Esophagus muscularis mucosa (tissue), 4 donors: ENCODE measurements around the gene FYB1. TPM values are rescaled to one million over a fixed set of nuclear protein-coding genes. Genes with fewer than 3 reads are reported as not detected.

Source experiments
- DNase-seq: peaks from one replicate; pipeline ENCODE4 v3.0.0-alpha.2; 2017; ENCODE audit errors: extremely low spot score
- H3K27ac ChIP-seq, 4 donors: fragments of 200-600 bp; sonication (generic); replicated peaks in 1 of 4; 1 replicate in 3 of 4; 2 replicates in 1 of 4; pipeline ENCODE4 v1.5.1; 2016 to 2019; ENCODE audit warnings: mild to moderate bottlenecking in 1 of 4
- H3K27me3 ChIP-seq, 4 donors: fragments of 200-600 bp; sonication (generic); one replicate each; pipeline versions ENCODE4 v1.5.1 to v1.6.0; 2016 to 2019
- H3K36me3 ChIP-seq, 4 donors: fragments of 200-600 bp; sonication (generic); one replicate each; pipeline ENCODE4 v1.5.1; 2016 to 2019
- H3K4me1 ChIP-seq, 4 donors: fragments of 200-600 bp; sonication (generic); one replicate each; pipeline ENCODE4 v1.5.1; 2016 to 2019
- H3K4me3 ChIP-seq, 4 donors: fragments of 200-600 bp; sonication (generic); 1 replicate in 2 of 4; 2 replicates in 2 of 4; pipeline ENCODE4 v1.5.1; 2016 to 2019; ENCODE audit warnings: mild to moderate bottlenecking in 4 of 4, moderate library complexity in 1 of 4
- H3K9me3 ChIP-seq, 4 donors: fragments of 200-600 bp; sonication (generic); 1 replicate in 3 of 4; 2 replicates in 1 of 4; pipeline ENCODE4 v1.5.1; 2016 to 2019
- CTCF ChIP-seq, 3 experiments: fragments of 200-600 bp in 2 of 3; fragments of 450-650 bp in 1 of 3; sonication (generic) in 2 of 3; IDR thresholded peaks; one replicate each; pipeline ENCODE4 v1.5.1; 2017 to 2019; ENCODE audit warnings: antibody characterized with exemption in 3 of 3, mild to moderate bottlenecking in 2 of 3, moderate library complexity in 1 of 3
- EP300 ChIP-seq: sonication (generic); formaldehyde crosslinking; IDR thresholded peaks from one replicate; pipeline ENCODE4 v1.6.1; 2017; ENCODE audit warnings: antibody characterized with exemption
- POLR2A ChIP-seq: fragments of 450-650 bp; IDR thresholded peaks from one replicate; pipeline ENCODE4 v1.6.1; 2017; ENCODE audit warnings: antibody characterized with exemption, moderate library complexity, mild to moderate bottlenecking, low read depth
- POLR2AphosphoS5 ChIP-seq, 2 donors: sonication (generic); formaldehyde crosslinking; IDR thresholded peaks; one replicate each; pipeline ENCODE4 v1.6.1; 2017; ENCODE audit warnings: antibody characterized with exemption in 2 of 2
- WGBS: methylation state at CpG from one replicate; pipeline ENCODE4 v1.1.5; 2018; 5-methylcytosine and 5-hydroxymethylcytosine counted together
- intact Hi-C: fragments of 100-400 bp; cut with DNase I; formaldehyde crosslinking; loops from one replicate; pipeline ENCODE4 v1.15.1; 2023
- total RNA-seq, 4 donors: library from RNA; depleted of rRNA; stranded (reverse); fragments of >200 nt; gene quantifications; one replicate each; pipeline versions ENCODE4 v1.1.0 to v1.2.1, GENCODE V29; 2016

FYB1 gene
- 10 to 100 TPM in 1 of 4 donors, 1 to 10 TPM in 3; 3.2 to 12.9 (median 3.9) TPM for total RNA-seq

DNA sequence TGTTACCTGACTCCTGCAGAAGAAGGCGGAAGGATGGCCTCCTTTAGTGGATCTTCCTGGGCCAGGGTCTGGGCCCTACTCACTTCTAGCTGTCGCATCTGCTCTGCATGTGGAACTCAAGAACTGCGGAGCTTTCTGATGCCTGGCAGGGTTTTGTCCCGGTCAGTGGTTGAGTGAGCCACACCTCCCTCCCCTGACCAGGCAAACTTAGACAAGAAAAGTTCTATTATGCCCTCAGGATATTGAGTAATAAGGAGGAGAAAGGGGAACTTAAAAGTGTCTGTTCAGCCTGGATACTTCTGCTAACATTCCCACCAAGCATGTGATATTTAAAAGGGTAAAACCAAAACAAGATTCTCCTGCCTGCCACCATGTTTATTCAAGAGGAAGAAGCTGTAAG lies at the start of gene FYB1:
Gene FYB1 (minus strand): TSS at position 127 of the 400 bp plus-strand sequence. CDS start 16,603 bp downstream, outside the sequence.
- intact Hi-C loops = loop anchor here (2.0 to 5.0 kb wide), 2 partner anchors 63 to 153 kb away; no protein-coding TSS in a partner anchor
- 46% methylated on average over 4 of the region's 4 CpGs for WGBS
- H3K9me3 ChIP-seq = no peaks in the 10 kb centered on the region
- no peaks in the 10 kb centered on the region for H3K27me3 ChIP-seq
- no peak for TF ChIP-seq POLR2AphosphoS5 (IDR thresholded peaks at IDR 0.05)
- H3K27ac ChIP-seq = peak within 1 kb of the TSS; percentile 50 to 65 (median 62)
- peak within 1 kb of the TSS in 2 of 4 donors; percentile 1 to 32 for H3K4me3 ChIP-seq
- H3K4me1 ChIP-seq = peaks cover 0 to 5% (median 2%) of the 10 kb centered on the region in 4 donors
- no peak for DNase-seq
- H3K36me3 ChIP-seq = no peaks in the 10 kb centered on the region

DNA sequence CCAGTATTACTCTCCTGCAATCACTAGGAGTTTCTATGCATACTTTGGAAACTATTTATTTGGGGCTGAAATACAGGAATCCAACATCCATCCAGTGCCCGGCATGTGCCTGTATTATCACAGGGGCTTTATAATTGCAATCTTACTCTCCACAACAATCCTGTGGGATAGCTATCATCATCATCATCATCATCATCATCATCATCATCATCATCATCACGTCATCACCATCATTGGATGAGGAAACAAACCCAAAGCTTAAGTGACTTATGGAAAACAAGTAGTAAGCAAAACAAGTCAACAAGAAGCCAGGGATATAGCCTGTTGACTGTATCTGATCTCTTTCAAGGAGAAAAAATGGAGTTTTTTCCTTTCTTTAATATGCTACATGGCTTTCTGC lies 47.8 kb upstream of the FYB1 start:
- intact Hi-C loops = no loop called here
- no peaks in the 10 kb centered on the region for H3K27me3 ChIP-seq
- no peak overlapping the region for H3K4me3 ChIP-seq
- H3K36me3 ChIP-seq = no peaks in the 10 kb centered on the region
- TF ChIP-seq CTCF (IDR thresholded peaks at IDR 0.05) (no peak), POLR2A (no peak), POLR2AphosphoS5 (IDR thresholded peaks at IDR 0.05) (no peak), EP300 (no peak)
- H3K9me3 ChIP-seq = no peaks in the 10 kb centered on the region
- 76% methylated on average over 2 of the region's 2 CpGs for WGBS
- no peak overlapping the region for H3K27ac ChIP-seq
- no peaks in the 10 kb centered on the region for H3K4me1 ChIP-seq
- DNase-seq = no peak

- H3K4me1 ChIP-seq = no peaks in the 10 kb centered on the region
- no peaks in the 10 kb centered on the region for H3K9me3 ChIP-seq
- intact Hi-C loops = no loop called here
- H3K36me3 ChIP-seq = no peaks in the 10 kb centered on the region
- TF ChIP-seq CTCF (IDR thresholded peaks at IDR 0.05) (no peak), EP300 (no peak), POLR2A (no peak), POLR2AphosphoS5 (IDR thresholded peaks at IDR 0.05) (no peak)
- WGBS = 0% methylated on average over 2 of the region's 2 CpGs
- no peak overlapping the region for H3K4me3 ChIP-seq
- H3K27ac ChIP-seq = no peak overlapping the region
- DNase-seq = no peak
- no peaks in the 10 kb centered on the region for H3K27me3 ChIP-seq
Measured at GRCh38 chr5:39266442-39266841, 47.1 kb upstream of the FYB1 start.

DNA sequence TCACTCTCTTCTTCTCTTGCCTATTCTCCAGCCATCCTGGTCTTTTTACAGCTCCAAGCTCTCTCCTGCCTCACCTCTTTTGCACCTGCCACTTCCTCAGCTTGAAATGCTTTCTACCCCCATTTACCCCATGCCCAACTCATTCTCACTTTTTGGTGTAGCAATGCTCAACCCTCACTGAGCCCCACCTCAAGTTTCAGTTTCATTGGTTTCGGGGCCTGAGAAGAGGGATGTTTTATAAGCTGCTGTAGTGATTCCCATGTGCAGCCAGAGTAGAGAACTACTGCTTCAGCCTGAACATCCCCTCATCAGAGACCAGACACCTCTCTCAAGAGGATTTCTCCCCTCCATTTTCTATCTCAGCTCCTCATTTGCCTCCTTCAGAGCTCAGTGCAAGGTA lies 45.2 kb upstream of the FYB1 start:
- 78% methylated on average over 1 of the region's 1 CpG for WGBS
- intact Hi-C loops = no loop called here
- DNase-seq = no peak
- Histone ChIP-seq H3K27me3 (no peaks in the 10 kb centered on the region), H3K4me1 (no peaks in the 10 kb centered on the region), H3K4me3 (no peak overlapping the region), H3K27ac (no peak overlapping the region), H3K9me3 (no peaks in the 10 kb centered on the region), H3K36me3 (no peaks in the 10 kb centered on the region)
- TF ChIP-seq POLR2A (no peak), EP300 (no peak), CTCF (IDR thresholded peaks at IDR 0.05) (no peak), POLR2AphosphoS5 (IDR thresholded peaks at IDR 0.05) (no peak)

DNA sequence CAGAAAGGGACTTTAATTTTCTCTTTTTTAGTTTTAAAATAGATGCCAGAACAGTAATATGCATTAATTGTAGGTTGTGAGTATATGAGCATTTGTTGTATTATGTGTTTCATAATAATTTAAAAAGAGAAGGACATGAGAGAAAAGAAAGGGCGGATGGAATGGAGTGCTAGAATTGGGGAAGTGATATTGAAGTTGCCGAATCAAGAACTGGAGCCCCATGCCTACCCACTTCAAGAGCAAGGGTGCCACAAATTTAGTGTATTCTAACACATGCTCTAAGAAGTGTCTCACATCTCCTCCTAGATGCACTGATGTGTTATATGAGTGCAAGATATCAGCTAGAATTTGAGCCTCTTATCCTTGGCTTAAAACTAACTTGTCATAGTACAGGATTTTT lies 43.6 kb upstream of the FYB1 start:
- Histone ChIP-seq H3K4me3 (no peak overlapping the region), H3K36me3 (no peaks in the 10 kb centered on the region), H3K27me3 (no peaks in the 10 kb centered on the region), H3K9me3 (no peaks in the 10 kb centered on the region), H3K4me1 (no peaks in the 10 kb centered on the region), H3K27ac (no peak overlapping the region)
- TF ChIP-seq CTCF (IDR thresholded peaks at IDR 0.05) = no peak
- TF ChIP-seq POLR2AphosphoS5 (IDR thresholded peaks at IDR 0.05) = no peak
- no peak for DNase-seq
- intact Hi-C loops = no loop called here
- WGBS = 87% methylated on average over 2 of the region's 2 CpGs
